MM.1S (cell line): ENCODE measurements around the gene KCNMA1.

Source experiments
- DNase-seq: peaks from one replicate; pipeline ENCODE4 v3.0.0-alpha.2; 2015
- H2AFZ ChIP-seq: fragments of 300-600 bp; sonication (generic); 2 replicates; pipeline ENCODE4 v1.6.0; 2016; ENCODE audit warnings: antibody characterized with exemption, low read length
- H3F3A ChIP-seq: fragments of 300-600 bp; sonication (generic); 2 replicates; pipeline ENCODE4 v1.6.1; 2016; ENCODE audit warnings: mild to moderate bottlenecking, antibody characterized with exemption, low read length, moderate library complexity, mixed read lengths; ENCODE audit not compliant: insufficient read depth
- H3K27ac ChIP-seq: fragments of 300-600 bp; sonication (generic); 2 replicates; pipeline ENCODE4 v1.5.1; 2016; ENCODE audit warnings: mild to moderate bottlenecking, low read length
- H3K27me3 ChIP-seq: fragments of 300-600 bp; sonication (generic); replicated peaks from 2 replicates; pipeline ENCODE4 v1.6.0; 2016; ENCODE audit warnings: low read length; ENCODE audit not compliant: insufficient read depth
- H3K36me3 ChIP-seq: fragments of 300-600 bp; sonication (generic); replicated peaks from 2 replicates; pipeline ENCODE4 v1.6.1; 2016; ENCODE audit warnings: mild to moderate bottlenecking, low read length, mixed read lengths; ENCODE audit not compliant: insufficient read depth
- H3K4me1 ChIP-seq: fragments of 300-600 bp; sonication (generic); 2 replicates; pipeline ENCODE4 v1.6.1; 2016; ENCODE audit warnings: low read length, mixed read lengths
- H3K4me2 ChIP-seq: fragments of 300-600 bp; sonication (generic); 2 replicates; pipeline ENCODE4 v1.6.0; 2016; ENCODE audit warnings: low read depth, low read length
- H3K4me3 ChIP-seq: fragments of 300-600 bp; sonication (generic); 2 replicates; pipeline ENCODE4 v1.5.1; 2016; ENCODE audit warnings: low read length, mixed read lengths
- H3K79me2 ChIP-seq: fragments of 300-600 bp; sonication (generic); 2 replicates; pipeline ENCODE4 v1.6.1; 2016; ENCODE audit warnings: mixed run types, low read length, mixed read lengths
- H3K9ac ChIP-seq: fragments of 300-600 bp; sonication (generic); 2 replicates; pipeline ENCODE4 v1.6.1; 2016; ENCODE audit warnings: low read length, mixed read lengths
- H3K9me2 ChIP-seq: fragments of 300-600 bp; sonication (generic); replicated peaks from 2 replicates; pipeline ENCODE4 v1.6.1; 2016; ENCODE audit warnings: mild to moderate bottlenecking, low read length, mixed read lengths; ENCODE audit not compliant: insufficient read depth
- H3K9me3 ChIP-seq: fragments of 300-600 bp; sonication (generic); replicated peaks from 2 replicates; pipeline ENCODE4 v1.6.1; 2016; ENCODE audit warnings: mild to moderate bottlenecking, low read length, mixed read lengths; ENCODE audit not compliant: insufficient read depth
- H4K20me1 ChIP-seq: fragments of 300-600 bp; sonication (generic); 2 replicates; pipeline ENCODE4 v1.6.1; 2016; ENCODE audit warnings: mild to moderate bottlenecking, low read length, moderate library complexity, mixed read lengths; ENCODE audit not compliant: insufficient read depth
- CTCF ChIP-seq: fragments of 300-600 bp; sonication (generic); IDR thresholded peaks from 2 replicates; pipeline ENCODE4 v1.5.1; 2016; ENCODE audit warnings: antibody characterized with exemption, low read length, mixed read lengths
- EZH2 ChIP-seq: fragments of 300-600 bp; sonication (generic); optimal IDR thresholded peaks from 2 replicates; pipeline ENCODE3; 2017; ENCODE audit warnings: low read depth, mild to moderate bottlenecking, antibody characterized with exemption, low read length, mixed read lengths
- EZH2phosphoT487 ChIP-seq: fragments of 300-600 bp; sonication (generic); IDR thresholded peaks from 2 replicates; pipeline ENCODE4 v1.6.1; 2018; ENCODE audit warnings: antibody characterized with exemption, low read length

The KCNMA1 gene

GRCh38 chr10:77504873-77505257 is 132.7 kb downstream of the KCNMA1 start:
- TF ChIP-seq EZH2: no peak
- TF ChIP-seq EZH2phosphoT487: no peak
- TF ChIP-seq CTCF: no peak
- Histone ChIP-seq H3F3A (no peaks in the 10 kb centered on the region), H3K4me3 (no peak overlapping the region), H3K4me2 (no peak overlapping the region), H3K4me1 (no peaks in the 10 kb centered on the region), H3K9ac (no peak overlapping the region), H3K9me3 (no peaks in the 10 kb centered on the region), H4K20me1 (no peaks in the 10 kb centered on the region), H3K79me2 (no peaks in the 10 kb centered on the region), H3K36me3 (no peaks in the 10 kb centered on the region), H2AFZ (no peak overlapping the region), H3K9me2 (no peaks in the 10 kb centered on the region), H3K27ac (no peak overlapping the region), H3K27me3 (no peaks in the 10 kb centered on the region)
- DNase-seq: no peak

GRCh38 chr10:77504196-77504872 is 133.3 kb downstream of the KCNMA1 start:
- Histone ChIP-seq H3K9me2 (no peaks in the 10 kb centered on the region), H3K36me3 (no peaks in the 10 kb centered on the region), H3K9me3 (no peaks in the 10 kb centered on the region), H3K27ac (no peak overlapping the region), H2AFZ (no peak overlapping the region), H3K27me3 (no peaks in the 10 kb centered on the region), H3K79me2 (no peaks in the 10 kb centered on the region), H3K4me1 (no peaks in the 10 kb centered on the region), H3K9ac (no peak overlapping the region), H3K4me2 (no peak overlapping the region), H4K20me1 (no peaks in the 10 kb centered on the region), H3K4me3 (no peak overlapping the region), H3F3A (no peaks in the 10 kb centered on the region)
- no peak for TF ChIP-seq CTCF
- no peak for TF ChIP-seq EZH2phosphoT487
- no peak for TF ChIP-seq EZH2
- DNase-seq: no peak

GRCh38 chr10:77501846-77502261 is 135.8 kb downstream of the KCNMA1 start:
- no peak for TF ChIP-seq EZH2
- TF ChIP-seq EZH2phosphoT487: no peak
- TF ChIP-seq CTCF: no peak
- Histone ChIP-seq H4K20me1 (no peaks in the 10 kb centered on the region), H3K36me3 (no peaks in the 10 kb centered on the region), H3K9me3 (no peaks in the 10 kb centered on the region), H3F3A (no peaks in the 10 kb centered on the region), H3K27ac (no peak overlapping the region), H3K9ac (no peak overlapping the region), H3K9me2 (no peaks in the 10 kb centered on the region), H3K4me1 (no peaks in the 10 kb centered on the region), H3K4me2 (no peak overlapping the region), H3K27me3 (no peaks in the 10 kb centered on the region), H3K79me2 (no peaks in the 10 kb centered on the region), H3K4me3 (no peak overlapping the region), H2AFZ (no peak overlapping the region)
- no peak for DNase-seq
